ENCODE data around the gene CCDC61. TPM values are rescaled to one million over a fixed set of nuclear protein-coding genes. Genes with fewer than 3 reads are reported as not detected.

The CCDC61 gene
- total and polyA plus RNA-seq, 4 donors = 7.8 to 21.0 (median 11.0) TPM

- WGBS, 2 donors = 96 to 97% methylated on average over 10 of the region's 10 CpGs
- Histone ChIP-seq H3K27ac (ENCODE audit: low read depth in 1 of 2, low read length in 1 of 2) (no peak overlapping the region), H3K27me3 (ENCODE audit: control insufficient read depth in 3 of 3, insufficient read depth in 3 of 3, low read length in 2 of 3) (peaks cover 0 to 25% (median 22%) of the 10 kb centered on the region in 3 donors)
Measured at GRCh38 chr19:46018729-46019251, 23.5 kb downstream of the CCDC61 start.

GRCh38 chr19:46019270-46019669 is 24.0 kb downstream of the CCDC61 start:
- H3K27me3 ChIP-seq (ENCODE audit: control insufficient read depth in 3 of 3, insufficient read depth in 3 of 3, low read length in 2 of 3) = peaks cover 0 to 28% (median 22%) of the 10 kb centered on the region in 3 donors
- H3K9ac ChIP-seq (ENCODE audit: insufficient read depth in 1 of 2, low read length in 2 of 2) = no peak overlapping the region
- TF ChIP-seq CTCF (IDR thresholded peaks at IDR 0.05; ENCODE audit: control extremely low read depth, extremely low read depth) = no peak
- ATAC-seq (ENCODE audit: insufficient read depth, low FRiP score) (no peak), DNase-seq (no peak)
- no peak overlapping the region for H3K4me3 ChIP-seq
- H3K27ac ChIP-seq (ENCODE audit: low read depth in 1 of 2, low read length in 1 of 2) = no peak overlapping the region
- peaks cover 6 to 16% (median 9%) of the 10 kb centered on the region in 5 donors for H3K4me1 ChIP-seq (ENCODE audit: control insufficient read depth in 5 of 5, insufficient read depth in 5 of 5, low read length in 5 of 5)
- no peaks in the 10 kb centered on the region for H3K36me3 ChIP-seq (ENCODE audit: control insufficient read depth in 4 of 4, insufficient read depth in 4 of 4, low read length in 4 of 4)
- peaks cover 0 to 2% (median 0%) of the 10 kb centered on the region in 4 donors for H3K9me3 ChIP-seq (ENCODE audit: control insufficient read depth in 4 of 4, insufficient read depth in 3 of 4, low read length in 3 of 4)
- 83 to 84% methylated on average over 13 of the region's 13 CpGs for WGBS, 2 donors

More at GRCh38 chr19:46018729-46019251, 23.5 kb downstream of the CCDC61 start:
- H3K36me3 ChIP-seq (ENCODE audit: control insufficient read depth in 4 of 4, insufficient read depth in 4 of 4, low read length in 4 of 4) = no peaks in the 10 kb centered on the region
- no peak overlapping the region for H3K9ac ChIP-seq (ENCODE audit: insufficient read depth in 1 of 2, low read length in 2 of 2)
- no peak for TF ChIP-seq CTCF (IDR thresholded peaks at IDR 0.05; ENCODE audit: control extremely low read depth, extremely low read depth)
- peaks cover 6 to 16% (median 9%) of the 10 kb centered on the region in 5 donors for H3K4me1 ChIP-seq (ENCODE audit: control insufficient read depth in 5 of 5, insufficient read depth in 5 of 5, low read length in 5 of 5)
- H3K9me3 ChIP-seq (ENCODE audit: control insufficient read depth in 4 of 4, insufficient read depth in 3 of 4, low read length in 3 of 4) = peaks cover 0 to 2% (median 0%) of the 10 kb centered on the region in 4 donors
- no peak overlapping the region for H3K4me3 ChIP-seq
- no peak for DNase-seq
- no peak for ATAC-seq (ENCODE audit: insufficient read depth, low FRiP score)

GRCh38 chr19:46020819-46021125 is 25.5 kb downstream of the CCDC61 start:
- no peaks in the 10 kb centered on the region for H3K36me3 ChIP-seq (ENCODE audit: control insufficient read depth in 4 of 4, insufficient read depth in 4 of 4, low read length in 4 of 4)
- H3K27ac ChIP-seq (ENCODE audit: low read depth in 1 of 2, low read length in 1 of 2) = no peak overlapping the region
- ATAC-seq (ENCODE audit: insufficient read depth, low FRiP score) = no peak
- no peak overlapping the region for H3K4me3 ChIP-seq
- TF ChIP-seq CTCF (IDR thresholded peaks at IDR 0.05; ENCODE audit: control extremely low read depth, extremely low read depth) = no peak
- DNase-seq = no peak
- H3K27me3 ChIP-seq (ENCODE audit: control insufficient read depth in 3 of 3, insufficient read depth in 3 of 3, low read length in 2 of 3) = peaks cover 0 to 18% (median 13%) of the 10 kb centered on the region in 3 donors
- no peak overlapping the region for H3K9ac ChIP-seq (ENCODE audit: insufficient read depth in 1 of 2, low read length in 2 of 2)
- H3K4me1 ChIP-seq (ENCODE audit: control insufficient read depth in 5 of 5, insufficient read depth in 5 of 5, low read length in 5 of 5) = peaks cover 1 to 8% (median 4%) of the 10 kb centered on the region in 5 donors
- peaks cover 0 to 2% (median 0%) of the 10 kb centered on the region in 4 donors for H3K9me3 ChIP-seq (ENCODE audit: control insufficient read depth in 4 of 4, insufficient read depth in 3 of 4, low read length in 3 of 4)
- 92 to 96% methylated on average over 7 of the region's 7 CpGs for WGBS, 2 donors

All from lung (tissue), 12 donors.